Liver (tissue), 9 donors: ENCODE data around the gene SLC25A12. TPM values are rescaled to one million over a fixed set of nuclear protein-coding genes. Genes with fewer than 3 reads are reported as not detected.
"Not testable (repeated sequence)": the region's sequence is repeated elsewhere in the genome, so short reads cannot be mapped to it uniquely, and the experiment has no call there.

ENCODE experiments used
- DNase-seq: peaks from one replicate; pipeline ENCODE4 v3.0.0-alpha.2; 2017; ENCODE audit warnings: low spot score
- H3K27ac ChIP-seq, 2 donors: one replicate each; pipeline ENCODE4 v1.7.0; 2013; ENCODE audit warnings: inconsistent platforms in 2 of 2, low read length in 2 of 2, control low read depth in 1 of 2, low read depth in 1 of 2, mild to moderate bottlenecking in 1 of 2
- H3K27me3 ChIP-seq, 4 donors: one replicate each; pipeline versions ENCODE4 v1.6.1 to v1.7.0; 2013; ENCODE audit warnings: low read length in 3 of 4, inconsistent platforms in 1 of 4, mild to moderate bottlenecking in 1 of 4, moderate library complexity in 1 of 4; ENCODE audit not compliant: control insufficient read depth in 4 of 4, insufficient read depth in 4 of 4
- H3K36me3 ChIP-seq, 4 donors: one replicate each; pipeline versions ENCODE4 v1.6.1 to v1.7.0; 2013; ENCODE audit warnings: low read length in 3 of 4, mild to moderate bottlenecking in 3 of 4, low read depth in 1 of 4, moderate library complexity in 1 of 4; ENCODE audit not compliant: control insufficient read depth in 4 of 4, insufficient read depth in 3 of 4
- H3K4me1 ChIP-seq, 4 donors: one replicate each; pipeline versions ENCODE4 v1.6.1 to v1.7.0; 2013; ENCODE audit warnings: low read length in 3 of 4, mild to moderate bottlenecking in 3 of 4, moderate library complexity in 1 of 4; ENCODE audit not compliant: control insufficient read depth in 4 of 4, insufficient read depth in 4 of 4
- H3K4me3 ChIP-seq, 3 donors: one replicate each; pipeline versions ENCODE4 v1.6.1 to v1.7.0; 2013; ENCODE audit warnings: low read length in 3 of 3, control low read depth in 1 of 3, low read depth in 1 of 3, mild to moderate bottlenecking in 1 of 3
- H3K9ac ChIP-seq, 2 donors: one replicate each; pipeline ENCODE4 v1.7.0; 2013; ENCODE audit warnings: low read length in 2 of 2, mild to moderate bottlenecking in 2 of 2, moderate library complexity in 2 of 2, control low read depth in 1 of 2, low read depth in 1 of 2
- H3K9me3 ChIP-seq, 4 donors: one replicate each; pipeline versions ENCODE4 v1.6.1 to v1.7.0; 2013; ENCODE audit warnings: low read length in 3 of 4; ENCODE audit not compliant: control insufficient read depth in 4 of 4
- ATF3 ChIP-seq: IDR thresholded peaks from 2 replicates; pipeline ENCODE4 v1.6.1; 2016; ENCODE audit warnings: antibody characterized with exemption
- CTCF ChIP-seq: fragments of 150-350 bp; IDR thresholded peaks from 2 replicates; pipeline ENCODE4 v1.5.1; 2017; ENCODE audit warnings: improper control_type of control experiment, low read depth, low read length; ENCODE audit not compliant: missing input control
- EGR1 ChIP-seq, 2 donors: IDR thresholded peaks; 2 replicates each; pipeline ENCODE4 v1.6.1; 2016 to 2018; ENCODE audit warnings: antibody characterized with exemption in 2 of 2, low read depth in 2 of 2
- FOXA1 ChIP-seq: IDR thresholded peaks from 2 replicates; pipeline ENCODE4 v1.6.1; 2016; ENCODE audit warnings: antibody characterized with exemption
- FOXA2 ChIP-seq: IDR thresholded peaks from 2 replicates; pipeline ENCODE4 v1.6.1; 2016; ENCODE audit warnings: antibody characterized with exemption
- GABPA ChIP-seq, 2 donors: IDR thresholded peaks in 1 of 2; conservative IDR thresholded peaks in 1 of 2; 2 replicates each; pipeline ENCODE4 v1.6.1; 2016; ENCODE audit warnings: antibody characterized with exemption in 2 of 2, mild to moderate bottlenecking in 1 of 2, moderate library complexity in 1 of 2
- HNF4A ChIP-seq, 2 donors: conservative IDR thresholded peaks; 2 replicates each; pipeline ENCODE4 v1.6.1; 2016; ENCODE audit warnings: antibody characterized with exemption in 2 of 2, mild to moderate bottlenecking in 2 of 2
- HNF4G ChIP-seq: IDR thresholded peaks from 2 replicates; pipeline ENCODE4 v1.6.1; 2016; ENCODE audit warnings: antibody characterized with exemption
- JUND ChIP-seq, 2 donors: IDR thresholded peaks; 2 replicates each; pipeline ENCODE4 v1.6.1; 2016; ENCODE audit warnings: antibody characterized with exemption in 2 of 2
- NR2F2 ChIP-seq: IDR thresholded peaks from 2 replicates; pipeline ENCODE4 v1.6.1; 2016; ENCODE audit warnings: antibody characterized with exemption
- RAD21 ChIP-seq, 2 donors: IDR thresholded peaks; 2 replicates each; pipeline ENCODE4 v1.6.1; 2016; ENCODE audit warnings: antibody characterized with exemption in 2 of 2, mild to moderate bottlenecking in 2 of 2
- REST ChIP-seq: IDR thresholded peaks from 2 replicates; pipeline ENCODE4 v1.6.1; 2016; ENCODE audit warnings: antibody characterized with exemption, mild to moderate bottlenecking
- RXRA ChIP-seq, 2 donors: IDR thresholded peaks; 2 replicates each; pipeline ENCODE4 v1.6.1; 2017 to 2018; ENCODE audit warnings: antibody characterized with exemption in 2 of 2, mild to moderate bottlenecking in 1 of 2
- SP1 ChIP-seq: IDR thresholded peaks from 2 replicates; pipeline ENCODE4 v1.6.1; 2018; ENCODE audit warnings: antibody characterized with exemption, mild to moderate bottlenecking
- TAF1 ChIP-seq: conservative IDR thresholded peaks from 2 replicates; pipeline ENCODE4 v1.6.1; 2016; ENCODE audit warnings: antibody characterized with exemption, mild to moderate bottlenecking
- YY1 ChIP-seq: IDR thresholded peaks from 2 replicates; pipeline ENCODE4 v1.6.1; 2016; ENCODE audit warnings: antibody characterized with exemption, mild to moderate bottlenecking
- WGBS: extraction: QIAGEN DNeasy Blood & Tissue Kit; methylation state at CpG from one replicate; pipeline ENCODE4 v1.1.7; 2013; 5-methylcytosine and 5-hydroxymethylcytosine counted together
- polyA plus RNA-seq, 2 donors: library from polyadenylated mRNA; stranded (reverse) in 1 of 2; unstranded in 1 of 2; fragments of 200-250 nt in 1 of 2; fragments of >200 nt in 1 of 2; fragmentation: Nextera tagmentation in 1 of 2; extraction: Ambion mirVana in 1 of 2; gene quantifications; one replicate each; pipeline versions ENCODE4 v1.2.1 to v1.2.3, GENCODE V29; 2013 to 2015
- total RNA-seq, 2 donors: library from RNA; depleted of rRNA; stranded (reverse); fragments of >200 nt; gene quantifications; one replicate each; pipeline ENCODE4 v1.2.3, GENCODE V29; 2014
- donor health status: healthy.
- donor health status: healthy.
- donor health status: healthy.
- donor health status: healthy.
- donor health status: healthy.

SLC25A12 gene
- total and polyA plus RNA-seq, 4 donors = 0.46 to 4.4 (median 2.1) TPM

GRCh38 chr2:171811245-171811628 lies 82.8 kb downstream of the SLC25A12 start:
- Histone ChIP-seq H3K27ac (no peak overlapping the region), H3K4me1 (peaks cover 0 to 12% (median 2%) of the 10 kb centered on the region in 4 donors), H3K9me3 (no peaks in the 10 kb centered on the region), H3K9ac (no peak overlapping the region), H3K27me3 (no peaks in the 10 kb centered on the region), H3K36me3 (no peaks in the 10 kb centered on the region), H3K4me3 (no peak overlapping the region)
- TF ChIP-seq REST = no peak
- peak; percentile 91 for TF ChIP-seq RAD21 (IDR thresholded peaks at IDR 0.05)
- TF ChIP-seq CTCF = peak; percentile 53
- no peak for DNase-seq
- WGBS = 24% methylated on average over 4 of the region's 4 CpGs

- no peaks in the 10 kb centered on the region for H3K27me3 ChIP-seq
- no peak overlapping the region for H3K4me3 ChIP-seq
- no peak overlapping the region for H3K9ac ChIP-seq
- H3K4me1 ChIP-seq = peaks cover 0 to 12% (median 2%) of the 10 kb centered on the region in 4 donors
- H3K9me3 ChIP-seq = no peaks in the 10 kb centered on the region
- DNase-seq = no peak
- no peak overlapping the region for H3K27ac ChIP-seq
- no peaks in the 10 kb centered on the region for H3K36me3 ChIP-seq
- TF ChIP-seq NR2F2 (no peak), TAF1 (no peak), SP1 (no peak), RXRA (IDR thresholded peaks at IDR 0.05) (no peak), EGR1 (IDR thresholded peaks at IDR 0.05; ENCODE audit: low read depth in 2 of 2) (no peak), ATF3 (no peak), HNF4G (no peak), RAD21 (IDR thresholded peaks at IDR 0.05) (no peak), REST (no peak), FOXA1 (no peak), FOXA2 (no peak), CTCF (no peak), HNF4A (conservative IDR thresholded peaks at IDR 0.05) (no peak), GABPA (IDR thresholded peaks at IDR 0.05 in 1 of 2, conservative IDR thresholded peaks at IDR 0.05 in 1 of 2) (no peak), YY1 (no peak), JUND (IDR thresholded peaks at IDR 0.05) (no peak)
- 59% methylated on average over 5 of the region's 5 CpGs for WGBS
Measured at GRCh38 chr2:171810422-171811244, 83.4 kb downstream of the SLC25A12 start.

GRCh38 chr2:171808885-171809284 lies 85.2 kb downstream of the SLC25A12 start:
- H3K4me1 ChIP-seq, H3K27me3 ChIP-seq, H3K36me3 ChIP-seq, DNase-seq, H3K9me3 ChIP-seq, H3K9ac ChIP-seq, H3K4me3 ChIP-seq, H3K27ac ChIP-seq: not testable (repeated sequence)
